Gastrocnemius medialis (tissue), 4 donors: ENCODE data around the gene DHDH.

Source experiments
- CTCF ChIP-seq, 5 experiments: fragments of 450-650 bp in 3 of 5; fragments of 200-600 bp in 2 of 5; sonication (generic) in 2 of 5; IDR thresholded peaks in 4 of 5; conservative IDR thresholded peaks in 1 of 5; 1 replicate in 4 of 5; 2 replicates in 1 of 5; pipeline ENCODE4 v1.5.1; 2016 to 2019; ENCODE audit warnings: antibody characterized with exemption in 5 of 5, mild to moderate bottlenecking in 3 of 5, moderate library complexity in 3 of 5
- POLR2A ChIP-seq, 2 donors: fragments of 450-650 bp; IDR thresholded peaks; one replicate each; pipeline ENCODE4 v1.6.1; 2017; ENCODE audit warnings: antibody characterized with exemption in 2 of 2, mild to moderate bottlenecking in 2 of 2, moderate library complexity in 2 of 2

DNA sequence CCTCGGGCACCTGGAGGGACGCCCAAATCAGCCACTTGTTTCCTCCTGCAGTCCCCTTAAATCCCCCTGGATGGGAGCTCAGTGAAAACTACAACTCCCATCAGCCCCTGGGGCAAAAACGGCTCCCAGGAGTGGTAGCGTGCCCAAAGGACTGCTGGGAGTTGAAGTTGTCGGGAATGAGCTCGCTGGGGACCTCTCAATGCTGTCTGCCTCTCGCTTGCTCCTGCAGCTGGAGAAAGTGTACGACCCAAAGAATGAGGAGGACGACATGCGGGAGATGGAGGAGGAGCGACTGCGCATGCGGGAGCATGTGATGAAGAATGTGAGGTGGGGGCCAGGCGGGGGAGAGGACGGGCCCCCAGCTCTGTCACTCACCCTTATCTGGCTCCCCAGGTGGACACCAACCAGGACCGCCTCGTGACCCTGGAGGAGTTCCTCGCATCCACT lies 14.7 kb upstream of the DHDH start:
- TF ChIP-seq POLR2A (IDR thresholded peaks at IDR 0.05) (no peak), CTCF (IDR thresholded peaks at IDR 0.05 in 4 of 5, conservative IDR thresholded peaks at IDR 0.05 in 1 of 5) (no peak)
